Stimulated activated CD4-positive, alpha-beta T cell treated with anti-CD3 and anti-CD28 coated beads, Interleukin-1b, Interleukin-23, amount 100 ng/mL, for 1 hour (primary cell): ENCODE data around the gene DAGLA.
"Not testable (repeated sequence)": the region's sequence is repeated elsewhere in the genome, so short reads cannot be mapped to it uniquely, and the experiment has no call there.

Experiments
- DNase-seq, 2 donors: peaks; one replicate each; pipeline ENCODE4 v3.0.0-alpha.2; 2020; ENCODE audit warnings: low read depth in 2 of 2

The DAGLA gene, protein sequence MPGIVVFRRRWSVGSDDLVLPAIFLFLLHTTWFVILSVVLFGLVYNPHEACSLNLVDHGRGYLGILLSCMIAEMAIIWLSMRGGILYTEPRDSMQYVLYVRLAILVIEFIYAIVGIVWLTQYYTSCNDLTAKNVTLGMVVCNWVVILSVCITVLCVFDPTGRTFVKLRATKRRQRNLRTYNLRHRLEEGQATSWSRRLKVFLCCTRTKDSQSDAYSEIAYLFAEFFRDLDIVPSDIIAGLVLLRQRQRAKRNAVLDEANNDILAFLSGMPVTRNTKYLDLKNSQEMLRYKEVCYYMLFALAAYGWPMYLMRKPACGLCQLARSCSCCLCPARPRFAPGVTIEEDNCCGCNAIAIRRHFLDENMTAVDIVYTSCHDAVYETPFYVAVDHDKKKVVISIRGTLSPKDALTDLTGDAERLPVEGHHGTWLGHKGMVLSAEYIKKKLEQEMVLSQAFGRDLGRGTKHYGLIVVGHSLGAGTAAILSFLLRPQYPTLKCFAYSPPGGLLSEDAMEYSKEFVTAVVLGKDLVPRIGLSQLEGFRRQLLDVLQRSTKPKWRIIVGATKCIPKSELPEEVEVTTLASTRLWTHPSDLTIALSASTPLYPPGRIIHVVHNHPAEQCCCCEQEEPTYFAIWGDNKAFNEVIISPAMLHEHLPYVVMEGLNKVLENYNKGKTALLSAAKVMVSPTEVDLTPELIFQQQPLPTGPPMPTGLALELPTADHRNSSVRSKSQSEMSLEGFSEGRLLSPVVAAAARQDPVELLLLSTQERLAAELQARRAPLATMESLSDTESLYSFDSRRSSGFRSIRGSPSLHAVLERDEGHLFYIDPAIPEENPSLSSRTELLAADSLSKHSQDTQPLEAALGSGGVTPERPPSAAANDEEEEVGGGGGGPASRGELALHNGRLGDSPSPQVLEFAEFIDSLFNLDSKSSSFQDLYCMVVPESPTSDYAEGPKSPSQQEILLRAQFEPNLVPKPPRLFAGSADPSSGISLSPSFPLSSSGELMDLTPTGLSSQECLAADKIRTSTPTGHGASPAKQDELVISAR

DNA sequence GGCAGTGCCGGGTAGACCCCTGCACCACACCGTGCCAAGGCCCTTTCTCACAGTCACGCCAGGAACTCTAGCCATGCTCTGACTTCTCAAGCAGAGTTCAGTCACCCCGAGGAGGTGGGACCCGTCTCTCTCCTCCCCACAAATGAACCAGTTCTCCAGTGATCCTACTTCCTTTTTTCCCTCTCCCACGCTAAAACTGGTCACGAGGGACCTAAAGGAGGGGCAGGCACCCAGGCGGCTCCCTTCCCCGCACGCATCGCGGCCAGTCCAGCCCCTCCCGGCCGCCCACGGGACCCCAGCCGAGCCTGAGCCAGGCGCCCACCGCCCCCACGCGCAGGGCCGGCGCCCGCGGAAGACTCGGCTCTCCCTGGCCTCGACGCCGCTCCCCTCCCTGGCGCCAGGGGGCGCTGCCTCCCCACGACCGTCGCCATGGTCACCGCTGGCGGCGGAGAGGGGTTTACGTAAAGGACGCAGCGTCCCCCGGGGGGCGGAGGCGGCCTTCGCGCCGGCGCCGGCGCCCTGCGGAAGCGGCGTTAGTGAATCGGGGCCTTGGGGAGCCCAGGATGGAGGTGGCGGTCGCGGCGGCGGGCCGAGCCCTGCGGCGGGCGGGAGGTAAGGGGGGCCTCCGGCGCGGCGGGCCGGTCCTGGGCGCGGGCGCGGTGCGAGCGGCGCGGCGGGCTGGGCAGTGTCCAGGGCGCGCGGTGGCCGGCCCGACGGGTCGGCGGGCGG, at the start of gene DAGLA:
Gene DAGLA, plus strand, starts transcription at position 499 of the 729 bp plus-strand sequence. CDS start 39,765 bp downstream, outside the sequence.
- DNase-seq = peak; percentile 56 to 61

DNA sequence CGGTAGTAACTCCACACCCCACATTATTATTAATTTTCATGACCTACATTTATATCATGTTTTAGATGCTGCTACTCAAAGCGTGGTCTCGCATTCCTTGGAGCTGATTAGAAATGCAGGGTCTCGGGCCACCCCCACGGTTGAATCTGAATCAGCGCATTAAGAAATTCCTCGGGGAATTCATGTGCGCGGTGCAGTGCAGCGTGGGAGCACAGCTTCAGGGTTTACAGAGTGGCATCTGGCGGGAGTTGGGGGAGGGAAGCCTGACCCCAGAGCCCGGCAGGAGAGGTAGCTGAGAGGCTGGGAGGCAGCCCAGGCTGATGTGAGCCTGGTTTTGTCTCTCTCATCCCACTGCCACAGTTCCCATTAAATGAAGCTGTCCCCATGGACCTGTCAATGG, 48.1 kb upstream of the DAGLA start:
- DNase-seq = no peak

DNA sequence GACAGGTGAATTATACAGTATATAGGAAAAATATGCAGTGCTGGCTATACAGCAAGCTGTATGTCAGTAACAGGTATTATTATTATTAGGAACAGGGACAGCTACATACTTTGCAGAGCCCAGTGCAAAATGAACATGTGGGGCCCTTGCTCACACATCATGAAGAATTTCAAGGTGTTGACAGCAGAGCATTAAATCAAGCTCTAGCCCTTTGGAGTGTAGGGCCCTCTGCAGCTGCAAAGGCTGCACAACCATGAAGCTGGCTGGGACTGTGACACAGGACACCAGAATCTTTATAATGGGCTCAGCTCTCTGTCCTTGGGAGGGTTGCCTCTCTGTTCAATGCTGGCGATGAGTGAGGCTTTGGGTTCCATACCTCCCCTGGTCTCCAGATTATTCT, 44.9 kb upstream of the DAGLA start:
- DNase-seq = no peak

DNA sequence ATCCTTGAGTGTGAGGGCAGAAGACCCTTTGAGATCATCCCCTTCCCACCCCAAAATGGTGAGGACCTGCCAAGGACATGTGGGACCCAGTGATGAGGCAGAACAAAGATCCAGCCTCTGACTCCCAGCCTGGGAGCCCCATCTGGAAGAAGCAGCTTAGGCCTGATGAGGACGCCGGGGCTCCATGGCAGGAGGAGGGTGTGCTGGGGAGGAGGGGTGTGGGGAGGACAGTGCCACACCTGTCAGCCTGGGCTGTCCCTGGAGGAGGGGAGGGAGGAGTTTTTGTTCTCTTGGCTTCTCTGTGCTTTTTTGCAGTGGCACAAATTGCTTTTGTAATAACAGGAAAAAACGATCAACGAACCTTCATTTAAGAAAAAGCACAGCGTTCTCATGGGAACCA, 44.4 kb upstream of the DAGLA start:
- no peak for DNase-seq

DNA sequence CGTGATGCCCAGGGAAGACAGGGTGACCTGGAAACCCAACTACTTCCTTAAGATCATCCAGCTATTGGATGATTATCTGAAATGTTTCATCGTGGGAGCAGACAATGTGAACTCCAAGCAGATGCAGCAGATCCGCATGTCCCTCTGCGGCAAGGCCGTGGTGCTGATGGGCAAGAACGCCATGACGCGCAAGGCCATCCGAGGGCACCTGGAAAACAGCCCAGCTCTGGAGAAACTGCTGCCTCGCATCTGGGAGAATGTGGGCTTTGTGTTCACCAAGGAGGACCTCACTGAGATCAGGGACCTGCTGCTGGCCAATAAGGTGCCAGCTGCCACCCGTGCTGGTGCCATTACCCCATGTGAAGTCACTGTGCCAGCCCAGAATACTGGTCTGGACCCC, 43.5 kb upstream of the DAGLA start:
- no peak for DNase-seq

DNA sequence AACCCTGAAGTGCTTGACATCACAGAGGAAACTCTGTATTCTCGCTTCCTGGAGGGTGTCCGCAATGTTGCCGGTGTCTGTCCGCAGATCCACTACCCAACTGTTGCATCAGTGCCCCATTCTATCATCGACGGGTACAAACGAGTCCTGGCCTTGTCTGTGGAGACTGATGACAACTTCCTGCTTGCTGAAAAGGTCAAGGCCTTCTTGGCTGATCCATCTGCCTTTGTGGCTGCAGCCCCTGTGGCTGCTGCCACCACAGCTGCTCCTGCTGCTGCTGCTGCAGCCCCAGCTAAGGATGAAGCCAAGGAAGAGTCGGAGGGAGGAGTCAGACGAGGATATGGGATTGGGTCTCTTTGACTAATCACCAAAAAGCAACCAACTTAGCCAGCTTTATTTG, 42.9 kb upstream of the DAGLA start:
- no peak for DNase-seq

DNA sequence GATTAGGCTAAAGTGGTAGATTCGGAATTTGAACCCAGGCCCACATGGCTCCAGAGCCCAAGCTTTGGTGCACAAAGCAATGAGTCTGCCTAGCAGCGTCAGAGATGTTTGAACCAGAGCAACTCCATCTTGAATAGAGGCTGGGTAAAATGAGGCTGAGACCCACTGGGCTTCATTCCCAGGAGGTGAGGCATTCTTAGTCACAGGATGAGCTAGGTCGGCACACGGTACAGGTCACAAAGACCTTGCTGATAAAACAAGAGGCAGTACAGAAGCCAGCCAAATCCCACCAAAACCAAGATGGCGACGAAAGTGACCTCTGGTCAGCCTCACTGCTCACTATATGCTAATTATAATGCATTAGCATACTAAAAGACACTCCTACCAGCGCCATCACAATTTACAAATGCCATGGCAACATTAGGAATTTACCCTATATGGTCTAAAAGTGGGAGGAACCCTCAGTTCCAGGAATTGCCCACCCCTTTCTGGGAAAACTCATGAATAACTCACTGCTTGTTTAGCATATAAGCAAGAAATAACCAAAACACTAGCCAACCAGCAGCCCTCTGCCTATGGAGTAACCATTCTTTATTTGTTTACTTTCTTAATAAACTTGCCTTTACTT, 40.3 kb upstream of the DAGLA start:
- DNase-seq = no peak

DNA sequence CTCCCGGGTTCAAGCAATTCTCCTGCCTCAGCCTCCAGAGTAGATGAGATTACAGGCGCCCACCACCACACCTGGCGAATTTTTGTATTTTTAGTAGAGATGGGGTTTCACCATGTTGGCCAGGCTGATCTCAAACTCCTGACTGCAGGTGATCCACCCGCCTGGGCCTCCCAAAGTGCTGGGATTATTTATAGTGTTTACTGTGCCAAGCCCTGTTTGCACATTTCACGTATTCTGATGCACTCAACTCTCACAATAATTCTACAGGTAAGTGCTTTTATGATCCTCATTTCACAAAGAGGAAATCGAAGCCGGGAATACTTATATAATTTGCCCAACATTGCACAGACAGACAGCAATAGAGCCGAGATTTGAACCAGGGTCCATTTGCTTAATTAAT, 38.0 kb upstream of the DAGLA start:
- DNase-seq = no peak

DNA sequence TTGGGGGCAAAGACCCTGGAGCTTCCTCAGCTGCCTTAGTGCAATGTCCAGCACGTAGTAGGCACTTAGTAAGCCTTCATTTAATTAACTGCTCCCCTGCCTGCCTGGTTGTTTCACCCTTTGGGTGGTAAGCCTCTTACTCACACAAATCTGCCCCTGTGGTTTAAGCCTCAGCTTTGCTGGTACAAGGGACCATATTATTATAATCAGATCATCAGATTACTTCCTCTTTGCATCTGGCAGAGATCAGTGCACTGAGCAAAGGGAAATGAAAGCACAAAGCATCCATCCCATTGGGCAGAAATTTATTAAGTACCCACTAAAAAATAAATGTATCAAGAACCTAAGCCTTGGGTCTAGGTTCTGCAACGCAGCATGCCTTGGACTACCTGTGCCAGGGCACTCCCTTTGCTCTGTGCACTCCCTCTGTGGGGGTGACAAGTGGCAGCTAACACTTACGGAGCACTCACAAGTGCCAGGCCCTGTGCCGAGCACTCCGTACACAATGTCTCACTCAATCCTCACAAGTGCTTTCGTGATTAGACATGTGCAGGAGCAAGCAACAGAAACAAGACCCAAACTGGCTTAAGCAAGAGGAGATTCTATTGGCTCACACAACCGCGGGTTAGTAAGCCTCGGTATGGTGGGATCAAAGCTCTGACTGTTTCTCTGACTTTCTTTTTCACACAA, 34.9 kb upstream of the DAGLA start:
- DNase-seq = no peak

DNA sequence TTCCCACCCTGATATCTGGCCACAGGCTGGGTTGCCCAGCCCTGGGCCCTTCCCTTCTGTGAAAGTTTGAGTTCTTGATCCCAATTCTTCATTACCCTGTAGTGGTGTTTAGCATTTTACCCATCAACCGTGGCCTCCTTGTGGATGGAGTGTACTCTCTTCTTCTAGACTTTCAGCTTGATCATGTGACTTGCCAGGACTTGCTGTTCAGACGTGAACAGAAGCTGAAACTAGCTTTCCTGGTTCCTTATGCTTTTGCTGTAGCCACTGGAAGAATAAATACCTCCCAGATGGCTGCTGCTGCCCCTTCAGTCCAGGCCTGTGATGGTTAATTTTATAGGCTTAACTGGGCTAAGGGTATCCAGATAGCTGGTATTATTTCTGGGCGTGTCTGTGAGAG, 32.7 kb upstream of the DAGLA start:
- no peak for DNase-seq

DNA sequence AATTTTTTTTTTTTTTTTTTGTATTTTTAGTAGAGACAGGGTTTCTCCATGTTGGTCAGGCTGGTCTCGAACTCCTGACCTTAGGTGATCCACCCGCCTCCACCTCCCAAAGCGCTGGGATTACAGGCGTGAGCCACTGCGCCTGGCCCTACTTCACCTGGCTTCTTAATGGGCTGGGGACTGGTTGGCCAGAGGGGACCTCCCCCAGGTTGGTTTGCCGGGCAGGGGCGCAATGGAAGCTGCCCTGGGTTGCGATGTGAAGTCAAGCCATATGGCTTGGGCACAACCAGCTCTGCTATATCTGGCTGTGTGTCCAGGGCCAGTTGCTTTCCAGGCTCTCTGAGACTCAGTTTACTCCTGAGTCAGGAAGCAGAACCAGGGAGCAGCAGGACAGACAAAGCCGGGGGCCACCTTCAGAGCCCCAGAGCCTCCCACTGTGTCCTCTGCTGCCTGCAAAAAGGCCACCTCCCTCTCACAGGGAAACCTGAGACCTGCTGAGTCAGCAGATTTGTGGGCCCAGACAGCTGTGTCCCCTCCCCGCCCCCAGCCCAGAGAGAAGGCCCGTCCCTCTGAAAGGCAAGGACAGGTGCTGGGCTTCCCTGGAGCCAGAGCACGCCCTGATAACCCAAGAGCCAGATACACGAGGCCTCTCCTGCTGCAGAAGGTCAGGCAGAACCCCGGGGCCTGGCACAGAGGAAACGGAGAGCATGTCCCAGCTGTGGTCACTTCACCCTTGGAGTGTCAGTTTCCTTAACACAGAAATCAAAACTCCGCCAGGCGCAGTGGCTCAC, 29.2 kb upstream of the DAGLA start:
- no peak for DNase-seq

DNA sequence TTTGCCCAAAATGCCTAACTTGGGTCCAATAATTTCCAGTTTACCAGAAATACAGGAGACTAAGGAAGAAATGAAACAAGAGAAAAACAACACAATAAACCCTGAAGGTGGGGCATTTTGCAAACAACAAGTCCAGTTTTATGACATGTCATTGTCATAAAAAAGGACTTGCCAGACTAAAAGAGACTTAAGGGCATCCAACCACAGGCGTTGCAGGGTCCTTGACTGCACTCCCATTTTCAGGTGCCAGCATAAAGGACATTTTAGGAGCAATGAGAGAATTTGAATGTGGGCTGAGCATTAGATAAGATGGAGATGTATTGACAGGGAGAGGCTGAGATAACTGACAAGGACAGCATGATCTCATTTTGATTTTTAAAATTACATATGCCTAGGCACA, 28.1 kb upstream of the DAGLA start:
- no peak for DNase-seq

DNA sequence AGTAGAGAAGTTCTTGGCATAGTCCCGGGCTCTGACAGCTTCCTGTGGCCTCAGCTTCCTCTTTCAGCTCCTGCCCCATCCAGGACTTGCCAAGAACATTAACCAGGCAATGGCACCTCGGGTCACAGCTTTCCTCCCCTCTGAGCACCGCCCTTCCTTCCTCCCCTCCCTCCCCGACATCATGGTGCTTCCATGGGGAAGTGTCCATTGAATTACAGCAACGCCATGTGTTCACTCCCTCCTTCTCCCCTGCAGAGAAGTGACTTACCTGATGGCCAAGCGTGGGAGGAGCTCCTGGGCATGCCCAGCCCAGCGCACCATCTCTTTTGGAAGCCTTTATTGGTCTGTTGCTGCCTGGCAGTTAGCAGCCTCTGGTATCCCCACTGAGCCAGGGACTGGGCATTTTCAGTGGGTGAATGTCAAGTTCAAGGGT, 25.8 kb upstream of the DAGLA start:
- DNase-seq = no peak

DNA sequence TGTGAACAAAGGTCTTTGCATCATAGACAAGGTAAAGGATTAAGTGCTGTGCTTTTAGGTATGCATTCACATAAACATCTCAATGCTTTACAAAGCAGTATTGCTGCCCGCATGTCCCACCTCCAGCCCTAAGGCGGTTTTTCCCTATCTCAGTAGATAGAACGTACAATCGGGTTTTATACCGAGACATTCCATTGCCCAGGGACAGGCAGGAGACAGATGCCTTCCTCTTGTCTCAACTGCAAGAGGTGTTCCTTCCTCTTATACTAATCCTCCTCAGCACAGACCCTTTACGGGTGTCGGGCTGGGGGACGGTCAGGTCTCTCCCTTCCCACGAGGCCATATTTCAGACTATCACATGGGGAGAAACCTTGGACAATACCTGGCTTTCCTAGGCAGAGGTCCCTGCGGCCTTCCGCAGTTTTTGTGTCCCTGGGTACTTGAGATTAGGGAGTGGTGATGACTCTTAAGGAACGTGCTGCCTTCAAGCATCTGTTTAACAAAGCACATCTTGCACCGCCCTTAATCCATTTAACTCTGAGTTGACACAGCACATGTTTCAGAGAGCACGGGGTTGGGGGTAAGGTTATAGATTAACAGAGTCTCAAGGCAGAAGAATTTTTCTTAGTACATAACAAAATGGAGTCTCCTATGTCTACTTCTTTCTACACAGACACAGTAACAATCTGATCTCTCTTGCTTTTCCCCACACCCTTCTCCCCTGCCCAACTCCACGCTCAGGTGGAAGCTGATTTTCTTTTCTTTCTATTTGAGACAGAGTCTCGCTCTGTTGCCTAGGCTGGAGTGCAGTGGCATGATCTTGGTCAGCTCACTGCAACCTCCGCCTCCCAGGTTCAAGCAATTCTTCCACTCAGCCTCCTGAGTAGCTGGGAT, 24.7 kb upstream of the DAGLA start:
- DNase-seq = not testable (repeated sequence)

DNA sequence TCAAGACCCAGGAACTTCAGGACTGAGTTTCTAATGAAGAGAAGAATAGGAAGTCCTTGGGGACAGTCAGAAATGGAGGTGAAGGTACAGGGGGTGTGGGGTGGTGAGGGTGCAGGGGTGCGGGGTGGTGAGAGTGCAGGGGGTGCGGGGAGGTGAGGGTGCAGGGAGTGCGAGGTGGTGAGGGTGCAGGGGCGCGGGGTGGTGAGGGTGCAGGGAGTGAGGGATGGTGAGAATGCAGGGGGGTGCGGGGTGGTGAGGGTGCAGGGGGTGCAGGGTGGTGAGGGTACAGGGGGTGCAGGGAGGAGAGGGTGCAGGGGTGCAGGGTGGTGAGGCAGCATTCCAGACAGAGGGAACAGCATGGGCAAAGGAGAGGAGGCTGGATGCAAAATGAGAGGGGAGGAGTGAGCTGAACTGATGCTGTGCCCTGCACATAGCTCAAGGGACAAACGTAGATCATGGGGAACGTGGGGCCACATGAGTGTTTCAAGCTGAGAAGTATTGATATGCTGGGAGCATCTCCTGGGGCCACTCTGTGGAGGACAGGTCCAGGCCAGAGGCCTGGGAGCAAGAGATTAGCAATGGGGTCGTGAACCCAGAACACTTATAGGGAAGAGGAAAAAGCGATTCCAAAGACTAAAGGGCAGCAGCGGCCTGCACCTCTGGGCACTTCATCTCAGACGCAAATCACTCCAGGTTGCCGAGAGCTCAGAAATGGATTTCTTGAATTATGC, 23.7 kb upstream of the DAGLA start:
- DNase-seq = no peak

DNA sequence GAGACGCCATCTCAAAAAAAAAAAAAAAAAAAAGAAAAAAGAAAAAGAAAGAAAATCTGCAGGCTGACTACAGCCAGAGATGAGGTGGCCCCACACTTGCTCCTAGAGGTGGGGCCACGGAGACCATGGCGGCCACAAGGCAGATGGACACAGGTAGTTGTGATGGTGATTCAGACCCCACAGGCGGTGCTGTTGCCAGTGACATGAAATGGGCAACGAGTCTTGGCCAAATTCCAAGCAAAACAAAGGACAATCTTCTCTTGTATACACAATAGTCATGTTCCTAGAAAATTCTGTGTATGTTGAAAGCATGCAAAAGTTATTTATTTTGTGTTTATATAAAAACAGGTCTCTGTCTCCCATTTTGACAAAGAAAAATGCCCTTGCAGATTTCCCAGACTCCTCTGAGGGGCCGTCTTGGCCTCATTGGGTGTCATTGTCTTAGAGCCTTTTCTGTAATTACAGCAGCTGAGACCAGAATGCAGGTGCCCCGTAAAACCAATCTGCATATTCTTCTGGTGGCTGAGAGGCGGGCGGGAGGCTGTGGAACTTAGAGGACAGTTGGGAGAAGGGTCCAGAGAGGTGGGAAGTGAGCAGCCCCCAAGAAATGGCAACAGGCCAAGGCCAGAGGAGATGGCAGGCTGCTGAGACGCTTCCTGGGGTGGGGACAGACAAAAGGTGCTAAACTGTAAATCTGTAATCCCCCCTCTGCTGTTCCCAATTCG, 22.5 kb upstream of the DAGLA start:
- no peak for DNase-seq

DNA sequence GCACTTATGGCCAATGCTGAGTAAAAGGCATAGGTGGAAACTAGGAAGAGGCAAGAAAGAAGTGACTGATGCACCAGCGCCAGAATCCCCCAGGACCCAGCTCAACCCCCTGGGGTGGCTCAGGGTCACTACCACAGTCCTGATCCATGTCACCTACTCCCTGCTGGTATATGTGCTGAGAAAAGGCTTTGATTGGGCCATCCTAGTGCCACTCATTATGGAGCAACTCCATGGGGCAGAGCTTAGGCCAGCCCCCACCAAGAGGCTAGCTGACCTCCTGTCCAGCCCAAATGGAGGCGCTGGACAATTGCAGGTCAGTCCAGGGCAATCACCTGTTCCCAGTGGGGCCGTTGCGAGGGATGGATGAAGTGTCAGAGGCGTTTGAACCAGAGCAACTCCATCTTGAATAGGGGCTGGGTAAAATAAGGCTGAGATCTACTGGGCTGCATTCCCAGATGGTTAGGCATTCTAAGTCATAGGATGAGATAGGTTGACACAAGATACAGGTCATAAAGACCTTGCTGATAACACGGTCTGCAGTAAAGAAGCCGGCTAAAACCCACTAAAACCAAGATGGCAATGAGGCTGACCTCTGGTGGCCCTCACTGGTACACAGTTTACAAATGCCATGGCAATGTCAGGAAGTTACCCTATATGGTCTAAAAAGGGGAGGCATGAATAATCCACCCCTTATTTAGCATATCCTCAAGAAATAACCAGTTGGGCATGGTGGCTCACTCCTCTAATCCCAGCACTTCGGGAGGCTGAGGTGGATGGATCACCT, 20.6 kb upstream of the DAGLA start:
- DNase-seq = no peak
